OCI-LY3 (cell line): ENCODE data around the gene KLHL30.

Experiments used
- H2AFZ ChIP-seq: fragments of 200-600, 300-600 bp; shearing (Covaris generic); 2 replicates; pipeline ENCODE4 v1.6.0; 2014; ENCODE audit warnings: antibody characterized with exemption, low read depth, low read length
- H3K27ac ChIP-seq: fragments of 200-600, 300-600 bp; sonication (generic); 2 replicates; pipeline ENCODE4 v1.5.1; 2014; ENCODE audit warnings: mild to moderate bottlenecking, low read length, moderate library complexity, mixed read lengths
- H3K27me3 ChIP-seq: fragments of 200-600, 300-600 bp; sonication (generic); 2 replicates; pipeline ENCODE4 v1.6.1; 2014; ENCODE audit warnings: low read depth, low read length, mixed read lengths
- H3K36me3 ChIP-seq: fragments of 200-600, 300-600 bp; sonication (generic); replicated peaks from 2 replicates; pipeline ENCODE3; 2014; ENCODE audit warnings: low read depth, low read length, mixed read lengths
- H3K4me1 ChIP-seq: fragments of 300-600, 200-600 bp; sonication (generic); 2 replicates; pipeline ENCODE4 v1.6.1; 2014; ENCODE audit warnings: low read length, mixed read lengths
- H3K4me2 ChIP-seq: fragments of 200-600, 300-600 bp; sonication (generic); 2 replicates; pipeline ENCODE4 v1.6.1; 2014; ENCODE audit warnings: low read length, mixed read lengths
- H3K4me3 ChIP-seq: fragments of 300-600, 200-600 bp; sonication (generic); 2 replicates; pipeline ENCODE4 v1.5.1; 2014; ENCODE audit warnings: antibody characterized with exemption, mild to moderate bottlenecking, low read length, moderate library complexity
- H3K79me2 ChIP-seq: fragments of 300-600, 200-600 bp; shearing (Covaris generic); 2 replicates; pipeline ENCODE4 v1.6.1; 2014; ENCODE audit warnings: mild to moderate bottlenecking, low read length, mixed read lengths
- H3K9ac ChIP-seq: fragments of 300-600, 200-600 bp; shearing (Covaris generic); 2 replicates; pipeline ENCODE4 v1.6.0; 2014; ENCODE audit warnings: mild to moderate bottlenecking, low read length, moderate library complexity
- H3K9me3 ChIP-seq: fragments of 200-600, 300-600 bp; shearing (Covaris generic); 2 replicates; pipeline ENCODE4 v1.6.1; 2014; ENCODE audit warnings: low read length, mixed read lengths; ENCODE audit not compliant: insufficient read depth
- H4K20me1 ChIP-seq: fragments of 200-600, 300-600 bp; sonication (generic); 2 replicates; pipeline ENCODE4 v1.6.1; 2016; ENCODE audit warnings: low read length, mixed read lengths; ENCODE audit not compliant: insufficient read depth
- CTCF ChIP-seq: fragments of 200-600, 300-600 bp; sonication (generic); IDR thresholded peaks from 2 replicates; pipeline ENCODE4 v1.5.1; 2014; ENCODE audit warnings: antibody characterized with exemption, low read length, low read depth
- EZH2phosphoT487 ChIP-seq: fragments of 200-600 bp; shearing (Covaris generic); IDR thresholded peaks from 2 replicates; pipeline ENCODE4 v1.6.1; 2018; ENCODE audit warnings: antibody characterized with exemption, mixed run types, low read depth

KLHL30 gene

GRCh38 chr2:238145046-238145445 lies 6.6 kb downstream of the KLHL30 start:
- no peaks in the 10 kb centered on the region for H4K20me1 ChIP-seq
- TF ChIP-seq CTCF (no peak), EZH2phosphoT487 (no peak)
- H3K27ac ChIP-seq = no peak overlapping the region
- H3K9me3 ChIP-seq = no peaks in the 10 kb centered on the region
- H3K9ac ChIP-seq = no peak overlapping the region
- H3K4me2 ChIP-seq = no peak overlapping the region
- no peak overlapping the region for H2AFZ ChIP-seq
- H3K4me1 ChIP-seq = no peaks in the 10 kb centered on the region
- H3K36me3 ChIP-seq = no peaks in the 10 kb centered on the region
- no peaks in the 10 kb centered on the region for H3K79me2 ChIP-seq
- no peak overlapping the region for H3K4me3 ChIP-seq
- no peaks in the 10 kb centered on the region for H3K27me3 ChIP-seq

GRCh38 chr2:238145851-238146250 lies 7.4 kb downstream of the KLHL30 start:
- Histone ChIP-seq H3K79me2 (no peaks in the 10 kb centered on the region), H4K20me1 (no peaks in the 10 kb centered on the region), H3K9ac (no peak overlapping the region), H2AFZ (no peak overlapping the region), H3K4me1 (no peaks in the 10 kb centered on the region), H3K4me3 (no peak overlapping the region), H3K4me2 (no peak overlapping the region), H3K27me3 (no peaks in the 10 kb centered on the region), H3K27ac (no peak overlapping the region), H3K9me3 (no peaks in the 10 kb centered on the region), H3K36me3 (no peaks in the 10 kb centered on the region)
- TF ChIP-seq CTCF (no peak), EZH2phosphoT487 (no peak)

- H3K9me3 ChIP-seq = no peaks in the 10 kb centered on the region
- no peaks in the 10 kb centered on the region for H3K36me3 ChIP-seq
- no peak overlapping the region for H3K4me3 ChIP-seq
- H3K27me3 ChIP-seq = no peaks in the 10 kb centered on the region
- H4K20me1 ChIP-seq = no peaks in the 10 kb centered on the region
- TF ChIP-seq CTCF (no peak), EZH2phosphoT487 (no peak)
- no peaks in the 10 kb centered on the region for H3K79me2 ChIP-seq
- no peaks in the 10 kb centered on the region for H3K4me1 ChIP-seq
- H2AFZ ChIP-seq = no peak overlapping the region
- H3K4me2 ChIP-seq = no peak overlapping the region
- H3K27ac ChIP-seq = no peak overlapping the region
- H3K9ac ChIP-seq = no peak overlapping the region
Observed at GRCh38 chr2:238146884-238147544, 8.5 kb downstream of the KLHL30 start.

- Histone ChIP-seq H2AFZ (no peak overlapping the region), H3K79me2 (no peaks in the 10 kb centered on the region), H3K36me3 (no peaks in the 10 kb centered on the region), H3K4me2 (no peak overlapping the region), H3K9ac (no peak overlapping the region), H4K20me1 (no peaks in the 10 kb centered on the region), H3K9me3 (no peaks in the 10 kb centered on the region), H3K4me1 (no peaks in the 10 kb centered on the region), H3K27ac (no peak overlapping the region), H3K4me3 (no peak overlapping the region), H3K27me3 (no peaks in the 10 kb centered on the region)
- no peak for TF ChIP-seq CTCF
- no peak for TF ChIP-seq EZH2phosphoT487
Observed at GRCh38 chr2:238148981-238149380, 10.5 kb downstream of the KLHL30 start.
